ENCODE data around the gene LIPA. TPM values are rescaled to one million over a fixed set of nuclear protein-coding genes. Genes with fewer than 3 reads are reported as not detected.

Gene LIPA
- polyA plus RNA-seq, 1 donor (not counting 4 experiments of a cell fraction or from before 2014, with no cell fraction given): 156 TPM

- dilution Hi-C loops (cut with MboI; ENCODE audit: extremely low pct_ligation_motif_present, low sequenced_read_pairs): no loop called here
- Histone ChIP-seq H3K9me1 (ENCODE audit: control insufficient read depth, extremely low read depth, insufficient read depth, low read length) (no peaks in the 10 kb centered on the region), H3K36me3 (ENCODE audit: control insufficient read depth in 2 of 2, extremely low read depth in 1 of 2, insufficient read depth in 2 of 2, low read length in 2 of 2) (no peaks in the 10 kb centered on the region), H3K27me3 (ENCODE audit: control insufficient read depth, extremely low read depth, insufficient read depth, low read length) (no peaks in the 10 kb centered on the region), H3K27ac (ENCODE audit: control insufficient read depth, insufficient read depth, low read length) (no peak overlapping the region), H3K79me2 (ENCODE audit: control insufficient read depth, insufficient read depth, low read length) (no peaks in the 10 kb centered on the region), H3K4me2 (ENCODE audit: control insufficient read depth, extremely low read depth, insufficient read depth, low read depth, low read length) (no peak overlapping the region), H3K9me3 (ENCODE audit: control insufficient read depth, low read depth, low read length) (no peaks in the 10 kb centered on the region), H3K9ac (ENCODE audit: control insufficient read depth, extremely low read depth, insufficient read depth, low read length) (no peak overlapping the region), H4K20me1 (ENCODE audit: control insufficient read depth, extremely low read depth, insufficient read depth, low read length) (no peaks in the 10 kb centered on the region), H2AFZ (ENCODE audit: control insufficient read depth, low read length) (no peak overlapping the region), H3K4me1 (ENCODE audit: control insufficient read depth, extremely low read depth, insufficient read depth, low read length) (peaks cover 22% of the 10 kb centered on the region), H3K4me3 (ENCODE audit: control insufficient read depth in 2 of 3, extremely low read depth in 1 of 3, insufficient read depth in 2 of 3, low read depth in 1 of 3, low read length in 3 of 3) (no peak overlapping the region)
- FAIRE-seq (no peak), DNase-seq (ENCODE audit: low read depth, low spot score) (no peak)
- TF ChIP-seq EZH2 (IDR thresholded peaks at IDR 0.05; ENCODE audit: low read length): no peak
- no peak for TF ChIP-seq CTCF (optimal IDR thresholded peaks at IDR 0.05 in 1 of 3, IDR thresholded peaks at IDR 0.05 in 1 of 3, conservative IDR thresholded peaks at IDR 0.05 in 1 of 3; ENCODE audit: extremely low read depth in 1 of 3, insufficient read depth in 2 of 3, low read length in 3 of 3)
Measured at GRCh38 chr10:89257581-89257980, 6.0 kb upstream of the LIPA start.

- Histone ChIP-seq H3K4me1 (ENCODE audit: control insufficient read depth, extremely low read depth, insufficient read depth, low read length) (peaks cover 16% of the 10 kb centered on the region), H3K4me2 (ENCODE audit: control insufficient read depth, extremely low read depth, insufficient read depth, low read depth, low read length) (no peak overlapping the region), H3K27me3 (ENCODE audit: control insufficient read depth, extremely low read depth, insufficient read depth, low read length) (no peaks in the 10 kb centered on the region), H3K79me2 (ENCODE audit: control insufficient read depth, insufficient read depth, low read length) (no peaks in the 10 kb centered on the region), H3K27ac (ENCODE audit: control insufficient read depth, insufficient read depth, low read length) (no peak overlapping the region), H3K4me3 (ENCODE audit: control insufficient read depth in 2 of 3, extremely low read depth in 1 of 3, insufficient read depth in 2 of 3, low read depth in 1 of 3, low read length in 3 of 3) (no peak overlapping the region), H3K9me3 (ENCODE audit: control insufficient read depth, low read depth, low read length) (no peaks in the 10 kb centered on the region), H3K36me3 (ENCODE audit: control insufficient read depth in 2 of 2, extremely low read depth in 1 of 2, insufficient read depth in 2 of 2, low read length in 2 of 2) (no peaks in the 10 kb centered on the region), H3K9me1 (ENCODE audit: control insufficient read depth, extremely low read depth, insufficient read depth, low read length) (no peaks in the 10 kb centered on the region), H4K20me1 (ENCODE audit: control insufficient read depth, extremely low read depth, insufficient read depth, low read length) (no peaks in the 10 kb centered on the region), H3K9ac (ENCODE audit: control insufficient read depth, extremely low read depth, insufficient read depth, low read length) (no peak overlapping the region), H2AFZ (ENCODE audit: control insufficient read depth, low read length) (no peak overlapping the region)
- dilution Hi-C loops (cut with MboI; ENCODE audit: extremely low pct_ligation_motif_present, low sequenced_read_pairs): no loop called here
- no peak for DNase-seq (ENCODE audit: low read depth, low spot score)
- TF ChIP-seq CTCF (optimal IDR thresholded peaks at IDR 0.05 in 1 of 3, IDR thresholded peaks at IDR 0.05 in 1 of 3, conservative IDR thresholded peaks at IDR 0.05 in 1 of 3; ENCODE audit: extremely low read depth in 1 of 3, insufficient read depth in 2 of 3, low read length in 3 of 3) (no peak), EZH2 (IDR thresholded peaks at IDR 0.05; ENCODE audit: low read length) (no peak)
- no peak for FAIRE-seq
Measured at GRCh38 chr10:89256962-89257361, 5.4 kb upstream of the LIPA start.
